GM19099 (cell line): ENCODE data around the gene TLNRD1.

Experiments
- POLR2A ChIP-seq: IDR thresholded peaks from 3 replicates; pipeline ENCODE4 v1.6.1; 2011; ENCODE audit warnings: low read depth; ENCODE audit not compliant: insufficient read length; ENCODE audit errors: extremely low read depth

TLNRD1 gene

DNA sequence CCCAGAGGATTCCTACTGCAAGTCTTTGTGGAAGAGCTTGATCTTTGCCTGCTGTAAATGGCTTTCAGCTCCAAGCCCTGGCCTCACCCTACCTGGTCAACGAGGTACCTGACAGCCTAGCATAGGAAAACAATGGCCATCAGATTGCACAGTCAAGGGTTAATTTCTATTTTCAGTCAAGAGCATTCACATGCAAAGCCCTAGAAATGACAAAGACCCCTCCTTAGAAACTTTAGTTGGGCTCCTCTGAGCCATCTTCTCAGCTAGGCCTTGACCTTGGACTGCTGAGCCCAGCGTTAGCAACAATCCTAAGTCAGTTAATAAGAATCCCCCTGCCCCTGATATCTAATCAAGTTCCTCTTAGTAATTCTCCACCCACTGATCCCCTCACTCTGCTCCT, 29.6 kb upstream of the TLNRD1 start:
- TF ChIP-seq POLR2A = no peak

DNA sequence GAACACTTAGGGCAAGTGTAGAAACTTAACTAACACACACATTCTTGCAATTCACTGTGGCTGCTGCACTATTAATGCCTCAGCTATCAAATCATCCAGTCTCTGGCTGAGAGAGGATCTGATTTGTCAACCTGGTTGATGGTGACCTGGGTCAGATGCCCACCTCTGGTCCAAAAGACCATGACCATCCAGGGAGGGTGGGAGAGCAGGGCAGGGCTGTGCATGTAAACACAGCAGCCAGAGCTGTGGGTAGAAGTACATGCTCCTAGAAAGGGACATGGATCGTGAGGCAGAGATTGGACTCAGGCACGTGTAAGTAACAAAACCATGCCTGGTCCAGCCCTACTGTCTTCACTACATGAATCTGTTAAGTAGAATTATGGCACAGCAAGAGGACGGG, 28.4 kb upstream of the TLNRD1 start:
- TF ChIP-seq POLR2A = no peak

DNA sequence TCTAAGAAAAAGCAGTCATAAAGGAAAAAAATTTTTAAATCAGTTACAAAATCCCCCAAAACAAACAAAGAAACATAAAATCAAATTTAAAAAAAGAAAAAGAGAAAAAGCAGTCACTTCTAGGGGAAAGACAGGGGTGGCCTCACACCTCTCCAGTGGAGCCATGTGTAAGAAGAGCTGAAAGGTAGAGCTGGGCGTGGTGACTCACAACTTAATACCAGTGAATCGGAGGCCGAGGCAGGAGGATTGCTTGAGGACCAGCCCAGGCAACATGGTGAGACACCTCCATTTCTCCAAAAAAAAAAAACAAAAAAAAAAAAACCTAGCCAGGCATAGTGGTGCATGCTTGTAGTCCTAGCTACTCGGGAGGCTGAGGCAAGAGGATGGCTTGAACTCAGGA, 25.8 kb upstream of the TLNRD1 start:
- TF ChIP-seq POLR2A = no peak

DNA sequence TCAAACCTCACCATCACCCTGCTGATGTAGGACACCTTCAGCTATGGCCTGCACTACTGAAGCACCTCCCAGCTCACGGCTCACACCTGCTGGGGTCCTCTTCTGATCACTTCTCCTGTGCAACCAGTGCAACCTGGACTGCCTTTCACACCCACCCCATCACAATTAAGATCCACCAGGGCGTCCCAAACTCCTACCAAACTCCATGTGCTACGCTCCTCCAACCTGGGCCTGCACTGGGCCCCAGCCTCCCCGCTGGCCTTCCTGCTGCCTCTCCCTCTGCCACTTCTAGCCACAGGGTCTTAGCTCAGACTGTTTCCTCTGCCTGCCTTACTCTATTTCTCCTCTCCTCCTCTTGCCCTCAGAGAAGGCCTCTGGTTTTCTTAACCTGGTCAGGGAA, 23.9 kb upstream of the TLNRD1 start:
- TF ChIP-seq POLR2A = no peak

DNA sequence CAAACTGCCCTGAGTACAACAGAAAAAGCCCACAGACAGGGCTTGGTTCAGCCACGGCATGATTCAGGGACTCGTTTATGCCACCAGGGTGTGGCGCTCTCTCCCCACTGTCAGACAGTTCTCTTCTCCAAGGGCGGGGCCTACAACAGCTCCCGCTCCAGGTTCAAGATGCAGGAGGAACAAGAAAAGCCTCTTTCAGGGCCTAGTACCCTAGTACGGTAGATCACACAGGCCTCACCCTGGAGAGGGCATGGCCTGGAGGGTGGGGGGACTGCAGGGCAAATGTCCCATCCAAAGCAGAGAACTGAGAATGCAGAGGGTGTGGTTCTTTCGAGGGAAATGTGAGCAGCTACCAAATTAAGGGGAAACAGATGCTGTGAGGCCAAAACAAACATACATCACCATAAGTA, 23.1 kb upstream of the TLNRD1 start:
- no peak for TF ChIP-seq POLR2A

DNA sequence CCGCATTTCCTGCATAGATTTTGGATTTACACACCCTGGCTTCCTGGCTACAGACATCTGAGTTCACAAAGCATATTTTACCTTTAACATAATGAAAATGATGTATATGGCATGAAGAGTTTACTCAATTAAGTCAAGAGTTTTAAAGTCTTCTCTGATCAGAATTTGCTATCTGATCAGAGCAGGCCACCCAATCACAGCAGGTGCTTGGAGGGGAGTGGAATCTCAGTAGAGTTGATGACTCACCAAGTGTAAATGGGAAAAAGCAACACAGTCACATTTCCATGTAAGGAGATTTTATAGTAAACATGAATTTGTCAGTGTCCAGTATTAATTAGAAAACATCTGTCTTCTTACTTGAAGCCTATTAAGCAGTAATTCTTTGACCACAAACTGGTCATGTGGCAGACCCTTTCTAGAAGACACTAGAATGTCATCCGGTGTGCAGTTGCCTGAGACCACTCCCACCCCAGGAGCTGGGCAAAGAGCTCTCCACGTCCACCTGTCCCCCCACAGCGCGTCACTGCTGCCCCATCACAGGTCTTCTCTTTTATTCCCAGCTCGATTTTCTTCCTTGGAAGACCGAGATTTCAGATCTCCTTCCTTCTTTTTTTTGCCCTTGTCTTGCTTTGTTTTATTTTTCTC, 21.9 kb upstream of the TLNRD1 start:
- TF ChIP-seq POLR2A = no peak

DNA sequence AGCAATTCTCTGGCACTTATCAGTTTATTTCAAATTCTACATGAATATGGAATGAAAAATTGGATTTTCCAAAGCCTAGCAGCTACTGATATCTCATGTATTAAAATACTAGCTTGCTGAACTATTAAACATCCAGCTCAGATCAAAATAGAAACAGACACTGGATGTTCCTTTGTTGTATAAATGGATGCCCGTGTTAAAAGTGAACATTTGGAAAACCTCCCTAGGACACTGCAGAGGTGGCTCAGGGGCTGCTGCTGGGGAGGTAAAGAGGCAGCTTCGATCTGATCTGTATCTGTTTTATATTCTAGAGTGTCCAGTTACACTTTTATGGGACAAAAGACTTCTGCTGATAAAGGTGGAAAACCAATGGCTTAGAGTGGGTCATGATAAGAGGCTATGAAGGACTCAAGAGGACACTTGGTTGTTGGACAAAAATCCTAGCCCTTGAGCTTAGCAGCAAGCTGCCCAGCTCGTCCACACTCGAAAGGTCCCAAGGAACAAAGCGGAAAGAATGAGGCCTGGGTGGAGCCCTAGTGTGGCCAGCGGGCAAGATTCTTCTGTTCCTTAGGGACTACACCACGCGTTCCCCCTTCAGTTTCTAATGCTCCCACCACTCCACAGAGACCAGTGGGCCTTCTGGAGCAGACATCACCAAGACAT, 21.1 kb upstream of the TLNRD1 start:
- no peak for TF ChIP-seq POLR2A

DNA sequence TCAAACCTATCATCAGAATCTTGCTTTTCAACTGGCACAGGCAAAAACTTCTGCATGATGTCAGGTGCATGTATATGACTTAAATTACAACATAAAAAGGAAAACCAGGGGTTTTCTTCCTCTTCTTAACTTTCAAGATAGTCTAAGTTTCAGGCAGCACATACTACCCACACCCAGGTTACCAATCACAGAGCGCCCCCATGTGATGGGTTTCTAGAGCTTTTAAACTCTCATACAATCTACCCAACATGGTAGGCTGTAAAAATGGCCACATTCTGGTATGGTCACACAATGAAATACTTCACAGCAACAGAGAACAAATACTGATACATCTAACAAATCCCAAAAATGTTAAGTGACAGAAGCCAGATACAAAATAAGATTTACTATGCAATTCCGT, 18.5 kb upstream of the TLNRD1 start:
- TF ChIP-seq POLR2A = no peak

DNA sequence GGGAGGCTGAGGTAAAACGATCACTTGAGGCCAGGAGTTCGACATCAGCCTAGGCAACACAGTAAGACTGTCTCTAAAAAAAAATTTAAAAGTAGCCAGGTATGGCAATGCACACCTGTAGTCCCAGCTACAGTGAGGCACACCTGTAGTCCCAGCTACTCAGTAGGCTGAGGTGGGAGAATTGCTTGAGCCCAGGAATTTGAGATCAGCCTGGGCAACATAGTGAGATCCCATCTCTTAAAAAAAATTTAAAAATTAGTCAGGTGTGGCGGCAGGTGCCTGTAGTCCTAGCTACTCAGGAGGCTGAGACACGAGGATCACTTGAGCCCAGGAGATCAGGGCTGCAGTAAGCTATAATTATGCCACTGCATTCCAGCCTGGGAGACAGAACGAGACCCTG, 17.9 kb upstream of the TLNRD1 start:
- TF ChIP-seq POLR2A = no peak

DNA sequence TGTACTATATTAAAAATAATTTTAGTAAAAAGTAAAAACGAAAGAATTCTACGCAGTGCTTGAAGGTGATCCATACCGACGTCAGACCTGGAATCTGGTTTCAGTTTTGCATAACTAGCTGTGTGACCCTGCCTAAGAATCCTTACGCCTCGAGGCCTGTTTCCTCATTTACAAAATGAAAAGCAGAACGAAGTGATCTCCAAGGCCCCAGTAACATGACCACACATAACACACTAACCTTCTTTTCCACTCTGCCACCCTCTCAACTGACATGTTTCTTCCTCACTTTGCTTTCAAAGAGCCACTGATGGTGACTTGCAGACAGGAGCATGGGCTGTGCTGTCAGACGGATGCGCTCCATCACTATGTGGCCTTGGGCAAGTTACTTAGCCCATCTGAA, 15.9 kb upstream of the TLNRD1 start:
- TF ChIP-seq POLR2A = no peak

DNA sequence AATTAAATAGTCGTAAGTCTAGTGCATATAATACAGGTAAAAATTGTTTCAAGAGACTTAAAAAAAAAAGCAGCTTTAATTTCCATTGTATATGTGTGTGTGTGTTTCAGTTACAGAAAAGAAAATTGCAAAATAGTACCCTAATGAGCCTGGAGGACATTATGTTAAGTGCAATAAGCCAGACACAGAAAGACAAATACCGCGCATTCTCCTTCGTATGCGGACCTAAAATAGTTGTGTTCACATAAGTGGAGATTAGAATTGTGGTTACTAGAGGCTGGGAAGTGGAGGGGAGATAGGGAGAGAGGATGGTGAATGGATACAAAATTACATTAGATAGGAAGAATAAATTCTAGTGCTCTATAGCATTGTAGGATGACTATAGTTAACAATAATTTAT, 14.7 kb upstream of the TLNRD1 start:
- no peak for TF ChIP-seq POLR2A

DNA sequence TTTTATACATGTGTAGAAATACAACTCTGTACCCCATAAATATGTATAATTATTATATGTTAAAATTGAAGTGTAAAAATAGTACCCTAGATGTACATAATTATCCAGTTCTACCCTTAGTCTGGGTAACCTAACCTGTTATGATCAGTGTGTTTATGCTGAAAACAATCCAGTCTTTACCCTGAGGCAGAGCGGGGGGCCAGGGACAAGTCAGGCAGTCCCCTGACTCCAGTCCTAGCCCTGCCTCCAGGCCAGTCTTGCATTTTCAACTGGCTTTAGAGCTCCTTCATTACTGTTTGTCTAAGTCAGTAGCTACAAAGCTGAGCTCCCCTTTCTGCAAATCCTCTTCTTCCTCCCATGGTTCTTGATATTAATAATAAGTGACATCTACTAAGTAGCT, 14.2 kb upstream of the TLNRD1 start:
- TF ChIP-seq POLR2A = no peak

DNA sequence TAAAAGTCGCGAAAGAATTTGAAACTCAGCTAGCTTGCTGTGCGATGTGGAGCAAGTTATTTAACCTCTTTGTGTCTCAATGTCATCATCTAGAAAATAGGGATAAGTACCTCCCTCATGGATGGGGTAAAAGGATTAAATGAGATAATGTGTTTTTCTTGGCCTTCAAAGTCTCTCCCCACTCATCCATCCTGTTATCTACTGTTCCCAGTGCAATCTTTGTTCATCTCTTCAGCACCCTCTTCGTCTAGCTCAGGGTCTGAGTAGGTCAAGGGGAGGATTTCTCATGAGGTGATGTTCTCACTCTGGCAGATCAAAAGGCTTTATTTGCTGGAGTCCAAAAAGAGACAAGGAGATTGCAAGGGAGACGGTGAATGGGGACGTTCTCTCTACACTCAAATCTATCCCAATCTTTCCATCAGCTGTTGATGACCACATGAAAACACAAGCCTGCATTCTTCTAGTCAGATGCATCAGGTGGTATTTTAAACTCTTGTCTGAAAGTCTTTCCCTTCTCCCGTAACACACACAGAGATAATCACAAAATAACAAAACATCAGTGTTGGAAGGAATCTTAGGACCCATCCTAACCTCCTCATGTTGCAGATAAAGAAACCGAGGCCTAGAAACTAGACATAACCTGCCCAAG, 12.5 kb upstream of the TLNRD1 start:
- TF ChIP-seq POLR2A = no peak

DNA sequence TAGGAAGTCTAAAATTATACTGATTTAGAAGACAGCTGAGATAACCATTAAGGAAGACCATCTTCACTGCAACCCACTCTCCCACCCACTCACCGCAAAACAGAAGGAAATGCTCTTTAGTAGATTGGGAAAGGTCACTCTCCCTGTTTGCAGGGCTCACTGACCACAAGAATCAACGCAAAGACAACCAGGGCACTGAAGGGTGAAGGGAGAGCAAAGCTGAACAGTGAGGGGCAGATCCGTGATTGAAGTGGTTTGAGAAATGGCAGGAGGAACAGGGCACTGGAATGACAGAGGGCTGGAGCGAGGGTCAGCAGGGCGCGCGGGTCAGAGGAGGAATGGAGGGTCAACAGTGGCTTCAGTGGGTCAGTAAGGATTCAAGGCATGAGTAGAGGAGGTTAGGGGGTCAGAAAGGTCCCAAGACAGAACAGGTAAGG, 11.6 kb upstream of the TLNRD1 start:
- no peak for TF ChIP-seq POLR2A

DNA sequence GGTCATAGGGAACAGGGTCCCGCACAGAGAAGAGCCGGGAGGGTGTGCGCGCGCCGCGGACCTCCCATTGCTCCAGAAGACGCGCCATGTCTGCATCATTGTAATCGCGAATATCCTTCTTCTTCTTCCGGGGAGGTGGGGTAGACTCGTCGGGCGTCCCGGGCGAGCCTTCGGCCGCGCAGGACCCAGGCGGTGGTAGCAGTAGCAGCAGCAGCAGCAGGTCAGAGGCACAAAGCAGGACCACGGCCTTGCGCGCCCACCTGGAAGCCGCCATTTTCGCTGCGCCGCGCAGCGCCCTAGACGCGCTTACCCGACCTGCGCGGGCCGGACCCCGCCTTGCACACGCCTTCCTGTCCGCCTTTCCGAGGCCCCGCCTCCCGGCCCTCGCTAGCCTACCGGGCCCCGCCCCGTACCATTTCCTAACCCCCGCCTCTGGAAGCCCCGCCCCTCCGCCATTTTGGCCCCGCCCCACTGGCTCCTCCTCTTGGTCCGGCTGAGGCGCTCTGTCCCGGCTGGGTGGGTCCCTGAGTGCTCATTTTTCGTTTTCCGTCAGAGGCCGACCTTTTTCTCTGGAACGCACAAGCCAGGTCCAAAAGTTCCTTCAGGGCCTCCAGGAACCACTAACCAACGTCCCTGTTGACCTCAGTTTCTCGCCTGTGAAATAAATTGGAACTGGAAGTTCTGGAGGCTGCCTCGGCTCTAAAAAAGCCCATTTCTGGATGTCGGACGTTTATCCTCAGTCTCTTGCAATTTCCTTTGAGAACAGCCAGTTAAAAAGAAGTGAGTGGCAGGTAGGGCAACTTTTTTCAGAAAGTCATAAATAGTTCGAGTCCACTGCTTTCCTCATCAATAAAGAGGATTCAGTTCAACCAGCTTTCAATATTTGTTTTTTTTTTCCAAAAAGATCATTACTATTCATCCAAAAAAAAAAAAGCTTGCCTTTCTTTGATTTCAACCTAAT, 10.9 kb upstream of the TLNRD1 start, which contains the start of gene MESD:
Gene MESD (minus strand): TSS at position 302 of the 961 bp plus-strand sequence. CDS start 28 bp downstream, at position 274.
- TF ChIP-seq POLR2A = peak; percentile 97
